GM12878 (cell line): ENCODE results near the gene CCDC106. TPM values are rescaled to one million over a fixed set of nuclear protein-coding genes. Genes with fewer than 3 reads are reported as not detected.

ENCODE experiments used
- ATF3 ChIP-seq: IDR thresholded peaks from 2 replicates; pipeline ENCODE4 v1.6.1; 2011; ENCODE audit warnings: low read depth, mild to moderate bottlenecking, low read length, moderate library complexity, borderline replicate concordance; ENCODE audit errors: extremely low read depth
- KLF5 ChIP-seq: fragments of 450-650 bp; IDR thresholded peaks from 2 replicates; pipeline ENCODE4 v1.6.1; 2014; ENCODE audit warnings: mild to moderate bottlenecking; ENCODE audit not compliant: partially characterized antibody
- NFXL1 ChIP-seq: fragments of 450-650 bp; IDR thresholded peaks from 2 replicates; pipeline ENCODE4 v1.6.1; 2017; ENCODE audit warnings: antibody characterized with exemption, mild to moderate bottlenecking, borderline replicate concordance
- NKRF ChIP-seq: fragments of 450-650 bp; conservative IDR thresholded peaks from 2 replicates; pipeline ENCODE4 v1.6.1; 2017; ENCODE audit warnings: mild to moderate bottlenecking, moderate library complexity
- POLR2AphosphoS5 ChIP-seq: IDR thresholded peaks from 2 replicates; pipeline ENCODE4 v1.6.1; 2011; ENCODE audit warnings: mild to moderate bottlenecking, low read length, inconsistent platforms
- ZNF687 ChIP-seq: fragments of 450-650 bp; IDR thresholded peaks from 2 replicates; pipeline ENCODE4 v1.6.1; 2017; ENCODE audit warnings: mild to moderate bottlenecking, moderate library complexity
- polyA plus RNA-seq, 11 experiments: library from polyadenylated mRNA; depleted of rRNA in 4 of 11; unstranded in 6 of 11; stranded (reverse) in 5 of 11; fragments of >200 nt; fragmentation: Nextera tagmentation in 4 of 11; fragmentation: Illumina TruSeq in 1 of 11; extraction: Ambion mirVana in 4 of 11; extraction: Trizol in 1 of 11; gene quantifications; 1 replicate in 1 of 11; 2 replicates in 10 of 11; pipeline versions ENCODE4 v1.2.1 to v1.2.3, GENCODE V29; 2011 to 2016; ENCODE audit warnings: inconsistent platforms in 2 of 11, missing spikeins in 2 of 11, low read depth in 1 of 11
- total RNA-seq, 4 experiments: library from RNA; depleted of rRNA in 3 of 4; stranded (reverse); fragments of >200 nt in 3 of 4; fragmentation: Illumina TruSeq in 1 of 4; extraction: Trizol in 1 of 4; gene quantifications; 2 replicates each; pipeline versions ENCODE4 v1.2.1 to v1.2.3, GENCODE V29; 2013 to 2021

Gene CCDC106
- total and polyA plus RNA-seq, 10 of the 15 experiments (the other 5 are each of a cell fraction or from before 2014, with no cell fraction given) = 0.04 to 35.9 (median 19.8) TPM

DNA sequence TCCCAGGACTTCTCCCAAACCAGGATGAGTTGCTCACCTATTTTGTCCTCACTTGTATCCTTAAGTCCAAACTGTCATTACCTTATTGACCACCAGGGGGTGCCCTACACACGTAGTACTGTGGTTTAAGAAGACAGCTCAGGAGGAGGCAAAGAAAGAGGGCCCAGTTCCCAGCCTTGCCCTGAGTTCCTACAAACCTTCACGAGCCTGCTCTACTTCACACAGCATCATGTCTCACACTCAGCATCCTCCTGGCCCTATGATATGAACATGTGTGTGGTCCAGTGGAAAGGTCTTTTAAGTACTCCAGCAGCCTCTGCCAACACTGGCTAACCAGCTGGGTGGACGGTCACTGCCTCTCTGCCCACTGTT is 15.6 kb upstream of the CCDC106 start (continued):
- TF ChIP-seq ZNF687 (no peak), POLR2AphosphoS5 (no peak), KLF5 (no peak), ATF3 (no peak), NFXL1 (no peak), NKRF (no peak)
